DND-41 (cell line): ENCODE data around the gene OR2V2.
"Not testable (repeated sequence)": the region's sequence is repeated elsewhere in the genome, so short reads cannot be mapped to it uniquely, and the experiment has no call there.

Source experiments
- ATAC-seq: fragments of 200-7000 bp; cut with Tn5 transposase; 3 replicates; pipeline ENCODE4 v1.9.1; 2021; ENCODE audit warnings: low read depth; ENCODE audit not compliant: insufficient read depth
- DNase-seq: peaks from one replicate; pipeline ENCODE4 v3.0.0-alpha.2; 2020
- H2AFZ ChIP-seq: 2 replicates; pipeline ENCODE4 v1.6.0; 2012; ENCODE audit warnings: low read depth, low read length
- H3K27ac ChIP-seq: 2 replicates; pipeline ENCODE4 v1.5.1; 2012; ENCODE audit warnings: low read length, inconsistent platforms
- H3K27me3 ChIP-seq: fragments of 200-600 bp; sonication (generic); 2 replicates; pipeline ENCODE4 v1.6.0; 2012; ENCODE audit warnings: low read length, mild to moderate bottlenecking, inconsistent platforms; ENCODE audit not compliant: insufficient read depth, poor library complexity
- H3K36me3 ChIP-seq: 2 replicates; pipeline ENCODE4 v1.5.1; 2012; ENCODE audit warnings: low read length, inconsistent platforms; ENCODE audit not compliant: insufficient read depth
- H3K4me1 ChIP-seq: 2 replicates; pipeline ENCODE4 v1.5.1; 2012; ENCODE audit warnings: mild to moderate bottlenecking, low read length; ENCODE audit not compliant: insufficient read depth
- H3K4me2 ChIP-seq: 2 replicates; pipeline ENCODE4 v1.6.0; 2012; ENCODE audit warnings: mild to moderate bottlenecking, moderate library complexity, low read length, inconsistent platforms; ENCODE audit not compliant: insufficient read depth
- H3K4me3 ChIP-seq, 2 experiments: fragments of 200-600 bp in 1 of 2; shearing (Covaris generic) in 1 of 2; 2 replicates each; pipeline ENCODE4 v1.5.1; 2012 to 2016; ENCODE audit warnings: inconsistent platforms in 2 of 2, low read length in 2 of 2, mild to moderate bottlenecking in 2 of 2, low read depth in 1 of 2, moderate library complexity in 1 of 2
- H3K79me2 ChIP-seq: 2 replicates; pipeline ENCODE4 v1.6.0; 2012; ENCODE audit warnings: low read length, inconsistent platforms; ENCODE audit not compliant: insufficient read depth
- H3K9ac ChIP-seq: 2 replicates; pipeline ENCODE4 v1.6.0; 2012; ENCODE audit warnings: low read depth, mild to moderate bottlenecking, inconsistent platforms, low read length, moderate library complexity
- H3K9me3 ChIP-seq: 2 replicates; pipeline ENCODE4 v1.5.1; 2012; ENCODE audit warnings: low read length, moderate library complexity, mild to moderate bottlenecking, inconsistent platforms; ENCODE audit not compliant: insufficient read depth, severe bottlenecking
- H4K20me1 ChIP-seq: 2 replicates; pipeline ENCODE4 v1.6.0; 2012; ENCODE audit warnings: low read length; ENCODE audit not compliant: insufficient read depth
- CTCF ChIP-seq: IDR thresholded peaks from 2 replicates; pipeline ENCODE4 v1.5.1; 2012; ENCODE audit warnings: borderline replicate concordance, low read length, moderate library complexity, mild to moderate bottlenecking; ENCODE audit not compliant: poor library complexity, severe bottlenecking; ENCODE audit errors: extremely low read depth
- EZH2 ChIP-seq: IDR thresholded peaks from 3 replicates; pipeline ENCODE4 v1.6.1; 2012; ENCODE audit warnings: borderline replicate concordance, low read depth, mild to moderate bottlenecking, moderate library complexity, low read length, inconsistent platforms; ENCODE audit not compliant: severe bottlenecking

The OR2V2 gene

GRCh38 chr5:181109489-181110013 lies 37.8 kb upstream of the OR2V2 start:
- Histone ChIP-seq H2AFZ (no peak overlapping the region), H3K36me3 (no peaks in the 10 kb centered on the region)
- no peak for DNase-seq

GRCh38 chr5:181111010-181111409 lies 36.4 kb upstream of the OR2V2 start:
- DNase-seq = no peak
- TF ChIP-seq CTCF (no peak), EZH2 (no peak)
- Histone ChIP-seq H2AFZ (no peak overlapping the region), H3K79me2 (no peaks in the 10 kb centered on the region), H3K9me3 (no peaks in the 10 kb centered on the region), H3K9ac (no peak overlapping the region), H3K27ac (no peak overlapping the region), H3K4me3 (no peak overlapping the region), H4K20me1 (no peaks in the 10 kb centered on the region; the same call in 1 of the 2 replicates), H3K36me3 (no peaks in the 10 kb centered on the region), H3K4me1 (no peaks in the 10 kb centered on the region), H3K27me3 (no peaks in the 10 kb centered on the region), H3K4me2 (no peak overlapping the region)
- ATAC-seq = no peak

More at GRCh38 chr5:181109489-181110013, 37.8 kb upstream of the OR2V2 start:
- Histone ChIP-seq H3K4me3 (no peak overlapping the region), H3K4me1 (no peaks in the 10 kb centered on the region), H3K9ac (no peak overlapping the region), H3K27ac (no peak overlapping the region), H3K4me2 (no peak overlapping the region), H3K9me3 (no peaks in the 10 kb centered on the region), H4K20me1 (no peaks in the 10 kb centered on the region; the same call in 1 of the 2 replicates), H3K79me2 (no peaks in the 10 kb centered on the region), H3K27me3 (no peaks in the 10 kb centered on the region)
- ATAC-seq = no peak
- TF ChIP-seq EZH2 = no peak
- no peak for TF ChIP-seq CTCF

GRCh38 chr5:181112476-181112875 lies 34.9 kb upstream of the OR2V2 start:
- no peak overlapping the region for H3K4me2 ChIP-seq
- TF ChIP-seq EZH2 = no peak
- TF ChIP-seq CTCF = no peak
- H3K9me3 ChIP-seq = no peaks in the 10 kb centered on the region
- ATAC-seq = no peak
- no peaks in the 10 kb centered on the region for H3K79me2 ChIP-seq
- no peak overlapping the region for H3K27ac ChIP-seq
- no peaks in the 10 kb centered on the region for H3K27me3 ChIP-seq
- no peaks in the 10 kb centered on the region for H3K36me3 ChIP-seq
- no peaks in the 10 kb centered on the region for H3K4me1 ChIP-seq
- no peak overlapping the region for H2AFZ ChIP-seq
- H3K4me3 ChIP-seq = no peak overlapping the region
- no peak overlapping the region for H3K9ac ChIP-seq
- no peak for DNase-seq
- H4K20me1 ChIP-seq = no peaks in the 10 kb centered on the region; the same call in 1 of the 2 replicates

GRCh38 chr5:181113572-181113971 lies 33.8 kb upstream of the OR2V2 start:
- not testable (repeated sequence) for H3K27ac ChIP-seq, H3K9ac ChIP-seq, H3K4me1 ChIP-seq, H4K20me1 ChIP-seq, H2AFZ ChIP-seq, DNase-seq, ATAC-seq, H3K79me2 ChIP-seq, H3K4me3 ChIP-seq, H3K9me3 ChIP-seq, H3K27me3 ChIP-seq, H3K36me3 ChIP-seq, H3K4me2 ChIP-seq
